Loucy (cell line): ENCODE measurements around the gene PHLDB1.

Experiments
- EZH2phosphoT487 ChIP-seq: fragments of 200-600 bp; IDR thresholded peaks from 2 replicates; pipeline ENCODE4 v1.6.1; 2018; ENCODE audit warnings: antibody characterized with exemption, mild to moderate bottlenecking, moderate library complexity, borderline replicate concordance
- TF ChIP-seq, protein P1 (sequence below): fragments of 200-600 bp; sonication (generic); conservative IDR thresholded peaks from 2 replicates; pipeline ENCODE4 v1.5.1; 2014; ENCODE audit warnings: mild to moderate bottlenecking, antibody characterized with exemption, low read length

- TF ChIP-seq, protein P1, sequence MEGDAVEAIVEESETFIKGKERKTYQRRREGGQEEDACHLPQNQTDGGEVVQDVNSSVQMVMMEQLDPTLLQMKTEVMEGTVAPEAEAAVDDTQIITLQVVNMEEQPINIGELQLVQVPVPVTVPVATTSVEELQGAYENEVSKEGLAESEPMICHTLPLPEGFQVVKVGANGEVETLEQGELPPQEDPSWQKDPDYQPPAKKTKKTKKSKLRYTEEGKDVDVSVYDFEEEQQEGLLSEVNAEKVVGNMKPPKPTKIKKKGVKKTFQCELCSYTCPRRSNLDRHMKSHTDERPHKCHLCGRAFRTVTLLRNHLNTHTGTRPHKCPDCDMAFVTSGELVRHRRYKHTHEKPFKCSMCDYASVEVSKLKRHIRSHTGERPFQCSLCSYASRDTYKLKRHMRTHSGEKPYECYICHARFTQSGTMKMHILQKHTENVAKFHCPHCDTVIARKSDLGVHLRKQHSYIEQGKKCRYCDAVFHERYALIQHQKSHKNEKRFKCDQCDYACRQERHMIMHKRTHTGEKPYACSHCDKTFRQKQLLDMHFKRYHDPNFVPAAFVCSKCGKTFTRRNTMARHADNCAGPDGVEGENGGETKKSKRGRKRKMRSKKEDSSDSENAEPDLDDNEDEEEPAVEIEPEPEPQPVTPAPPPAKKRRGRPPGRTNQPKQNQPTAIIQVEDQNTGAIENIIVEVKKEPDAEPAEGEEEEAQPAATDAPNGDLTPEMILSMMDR = no peak
- no peak for TF ChIP-seq EZH2phosphoT487
Observed at GRCh38 chr11:118625036-118625690, 17.7 kb downstream of the PHLDB1 start.
